Mesenteric fat pad (tissue), 1 donor: ENCODE measurements around the gene TMEM88. TPM values are rescaled to one million over a fixed set of nuclear protein-coding genes. Genes with fewer than 3 reads are reported as not detected.
"Not testable (repeated sequence)": the region's sequence is repeated elsewhere in the genome, so short reads cannot be mapped to it uniquely, and the experiment has no call there.

Experiments
- DNase-seq: peaks from one replicate; pipeline ENCODE4 v3.0.0-alpha.2; 2020; ENCODE audit warnings: low spot score
- total RNA-seq: library from RNA; stranded (reverse); fragmentation: NEBNext Ultra II Directional; extraction: Animal tissue kit (Norgen Biotek cat#: 25700); gene quantifications from one replicate; pipeline ENCODE4 v1.2.1, GENCODE V29; 2021
- donor health status: DM: yes; HTN: yes; CAD: no.

Gene TMEM88
- total RNA-seq, 1 donor from 2014 or later = 34.2 TPM

GRCh38 chr17:7856011-7856810, 1.3 kb downstream of the TMEM88 start:
- peak; percentile 87 for DNase-seq

- DNase-seq = peak; percentile 96
These were observed 2.2 kb downstream of the TMEM88 start, which contains the start of gene NAA38 for GRCh38 chr17:7856811-7857712. Gene NAA38 (minus strand): TSS chr17:7857559. CDS start chr17:7857463, 96 bp downstream.

GRCh38 chr17:7857713-7858521, 3.1 kb downstream of the TMEM88 start, which contains the start of gene CYB5D1:
Gene CYB5D1 (plus strand): TSS chr17:7858003. CDS start chr17:7858135, 132 bp downstream.
- DNase-seq = peak; percentile 93

GRCh38 chr17:7858522-7858810, 3.6 kb downstream of the TMEM88 start:
- DNase-seq = no peak

- DNase-seq = no peak
These were observed 4.2 kb downstream of the TMEM88 start for GRCh38 chr17:7859028-7859427.

GRCh38 chr17:7862692-7863437, 8.0 kb downstream of the TMEM88 start:
- no peak for DNase-seq

GRCh38 chr17:7864384-7864783, 9.5 kb downstream of the TMEM88 start:
- DNase-seq = not testable (repeated sequence)

- DNase-seq = no peak
These were observed 10.3 kb downstream of the TMEM88 start for GRCh38 chr17:7864995-7865650.

- no peak for DNase-seq
These were observed 13.0 kb downstream of the TMEM88 start for GRCh38 chr17:7867881-7868329.

GRCh38 chr17:7873051-7873450, 18.2 kb downstream of the TMEM88 start:
- DNase-seq = no peak

GRCh38 chr17:7875804-7876370, 21.0 kb downstream of the TMEM88 start:
- no peak for DNase-seq

- no peak for DNase-seq
These were observed 23.4 kb downstream of the TMEM88 start for GRCh38 chr17:7878234-7878633.

- no peak for DNase-seq
These were observed 25.4 kb downstream of the TMEM88 start for GRCh38 chr17:7880076-7880868.

GRCh38 chr17:7881276-7882054, 26.6 kb downstream of the TMEM88 start:
- DNase-seq = no peak

GRCh38 chr17:7882068-7882467, 27.2 kb downstream of the TMEM88 start:
- DNase-seq = no peak

- no peak for DNase-seq
These were observed 27.8 kb downstream of the TMEM88 start for GRCh38 chr17:7882629-7883028.

- no peak for DNase-seq
These were observed 29.0 kb downstream of the TMEM88 start for GRCh38 chr17:7883781-7884386.
